ENCODE measurements around the gene BABAM2.

- TF ChIP-seq EZH2 (IDR thresholded peaks at IDR 0.05), result no peak
- no peak for TF ChIP-seq CTCF (IDR thresholded peaks at IDR 0.05)
Observed at GRCh38 chr2:28362991-28363521, 472.5 kb downstream of the BABAM2 start.

All from neural progenitor cell (in vitro differentiated cells).